HCT116 (cell line): ENCODE results near the gene KCNA2. TPM values are rescaled to one million over a fixed set of nuclear protein-coding genes. Genes with fewer than 3 reads are reported as not detected.

Source experiments
- ATAC-seq: fragments of 200-7000 bp; cut with Tn5 transposase; 2 replicates; pipeline ENCODE4 v1.9.1; 2020; ENCODE audit warnings: mild to moderate bottlenecking, moderate library complexity
- BruUV-seq: library from RNA; stranded (reverse); fragments of 400-500 nt; replicated peaks from 2 replicates; lab custom pipeline; 2021; lab: Mats Ljungman, UMichigan
- CTCF ChIA-PET: fragments of 300-600 bp; sonication (Branson Sonifier 250); formaldehyde crosslinking; loops from one replicate; lab custom pipeline; 2021; ENCODE audit warnings: antibody characterized with exemption; lab: Charles Lee
- POLR2A ChIA-PET: fragments of 300-600, 350-600 bp; sonication (Branson Sonifier 250); formaldehyde crosslinking; loops from one replicate; lab custom pipeline; 2021; ENCODE audit warnings: antibody characterized with exemption; lab: Charles Lee
- RAD21 ChIA-PET, 2 experiments: fragments of 300-600 bp; sonication (Branson Sonifier 250); formaldehyde crosslinking; loops; one replicate each; lab custom pipeline; 2023; ENCODE audit warnings: low total read pairs in 2 of 2; ENCODE audit not compliant: uncharacterized antibody in 2 of 2, unreplicated experiment in 2 of 2, low non-redundant PET in 1 of 2; lab: Charles Lee
- DNase-seq: peaks from one replicate; pipeline ENCODE4 v3.0.0-alpha.2; 2010; ENCODE audit warnings: low read depth, low spot score
- H2AFZ ChIP-seq: fragments of 200-600 bp; shearing (Covaris generic), sonication (generic); 2 replicates; pipeline ENCODE4 v1.6.1; 2017; ENCODE audit warnings: low read depth, mixed run types, mixed read lengths, antibody characterized with exemption, low read length; ENCODE audit not compliant: poor library complexity, severe bottlenecking
- H3K27ac ChIP-seq: 2 replicates; pipeline ENCODE4 v1.5.1; 2012; ENCODE audit warnings: low read depth, low read length
- H3K27me3 ChIP-seq: fragments of 200-600 bp; sonication (generic); 2 replicates; pipeline ENCODE4 v1.6.1; 2016; ENCODE audit warnings: mixed run types, low read length, mixed read lengths; ENCODE audit not compliant: insufficient read depth
- H3K36me3 ChIP-seq, 2 experiments: fragments of 200-500 bp in 1 of 2; fragments of 200-600 bp in 1 of 2; sonication (Bioruptor generic) in 1 of 2; sonication (generic) in 1 of 2; 2 replicates each; pipeline versions ENCODE4 v1.5.1 to v1.6.1; 2014 to 2016; ENCODE audit warnings: low read length in 2 of 2, inconsistent platforms in 1 of 2, mixed read lengths in 1 of 2, mixed run types in 1 of 2; ENCODE audit not compliant: insufficient read depth in 2 of 2, control insufficient read depth in 1 of 2
- H3K4me1 ChIP-seq, 2 experiments: fragments of 200-600 bp in 1 of 2; sonication (generic) in 1 of 2; 2 replicates each; pipeline versions ENCODE4 v1.5.1 to v1.6.1; 2012 to 2017; ENCODE audit warnings: low read length in 2 of 2, inconsistent platforms in 1 of 2, mild to moderate bottlenecking in 1 of 2, mixed read lengths in 1 of 2, mixed run types in 1 of 2, moderate library complexity in 1 of 2; ENCODE audit not compliant: insufficient read depth in 2 of 2, control insufficient read depth in 1 of 2
- H3K4me2 ChIP-seq: fragments of 200-600 bp; sonication (generic); 2 replicates; pipeline ENCODE4 v1.6.1; 2017; ENCODE audit warnings: mixed run types, low read length, mixed read lengths
- H3K4me3 ChIP-seq, 2 experiments: fragments of 200-600 bp in 1 of 2; sonication (generic) in 1 of 2; replicated peaks in 1 of 2; 2 replicates each; pipeline ENCODE4 v1.5.1; 2011 to 2016; ENCODE audit warnings: low read length in 2 of 2, control low read depth in 1 of 2, low read depth in 1 of 2, mild to moderate bottlenecking in 1 of 2, mixed read lengths in 1 of 2, mixed run types in 1 of 2
- H3K79me2 ChIP-seq: fragments of 200-600 bp; sonication (generic); 2 replicates; pipeline ENCODE4 v1.6.1; 2017; ENCODE audit warnings: mild to moderate bottlenecking, mixed run types, low read length, moderate library complexity, mixed read lengths; ENCODE audit not compliant: insufficient read depth
- H3K9ac ChIP-seq: fragments of 200-600 bp; sonication (generic); 2 replicates; pipeline ENCODE4 v1.6.1; 2016; ENCODE audit warnings: low read length, mixed read lengths
- H3K9me2 ChIP-seq: fragments of 200-600 bp; sonication (generic), shearing (Covaris generic); 2 replicates; pipeline ENCODE4 v1.6.1; 2017; ENCODE audit warnings: mixed run types, mild to moderate bottlenecking, moderate library complexity; ENCODE audit not compliant: insufficient read depth
- H3K9me3 ChIP-seq, 2 experiments: fragments of 200-500 bp in 1 of 2; fragments of 200-600 bp in 1 of 2; sonication (Bioruptor generic) in 1 of 2; sonication (generic) in 1 of 2; 2 replicates each; pipeline ENCODE4 v1.6.1; 2014 to 2017; ENCODE audit warnings: low read length in 2 of 2, mixed read lengths in 2 of 2, inconsistent platforms in 1 of 2, low read depth in 1 of 2, mild to moderate bottlenecking in 1 of 2, mixed run types in 1 of 2, moderate library complexity in 1 of 2; ENCODE audit not compliant: control insufficient read depth in 1 of 2, insufficient read depth in 1 of 2
- H4K20me1 ChIP-seq: fragments of 200-600 bp; sonication (generic), shearing (Covaris generic); 2 replicates; pipeline ENCODE4 v1.6.1; 2017; ENCODE audit warnings: mixed run types, mild to moderate bottlenecking, moderate library complexity; ENCODE audit not compliant: insufficient read depth
- EZH2 ChIP-seq: fragments of 200-600 bp; sonication (generic); IDR thresholded peaks from 2 replicates; pipeline ENCODE4 v1.6.1; 2017; ENCODE audit warnings: antibody characterized with exemption, mixed run types
- FOSL1 ChIP-seq: IDR thresholded peaks from 2 replicates; pipeline ENCODE4 v1.6.1; 2012; ENCODE audit warnings: low read depth
- RAD21 ChIP-seq: IDR thresholded peaks from 2 replicates; pipeline ENCODE4 v1.6.1; 2012; ENCODE audit warnings: low read depth, mild to moderate bottlenecking
- SP1 ChIP-seq: IDR thresholded peaks from 2 replicates; pipeline ENCODE4 v1.6.1; 2012; ENCODE audit warnings: low read depth
- SRF ChIP-seq: IDR thresholded peaks from 2 replicates; pipeline ENCODE4 v1.6.1; 2012; ENCODE audit warnings: low read depth
- TCF7L2 ChIP-seq: IDR thresholded peaks from 2 replicates; pipeline ENCODE4 v1.7.0; 2011; ENCODE audit warnings: borderline replicate concordance, inconsistent platforms; ENCODE audit not compliant: insufficient read depth, insufficient read length; ENCODE audit errors: extremely low read depth
- YY1 ChIP-seq: IDR thresholded peaks from 2 replicates; pipeline ENCODE4 v1.6.1; 2011; ENCODE audit warnings: low read length, low read depth, moderate library complexity, mild to moderate bottlenecking; ENCODE audit not compliant: insufficient replicate concordance; ENCODE audit errors: extremely low read depth
- ZFX ChIP-seq: fragments of 450-650 bp; IDR thresholded peaks from 2 replicates; pipeline ENCODE4 v1.6.1; 2017
- intact Hi-C: fragments of 100-400 bp; cut with micrococcal nuclease; formaldehyde crosslinking; loops from 2 replicates; pipeline ENCODE4 v1.10.0; 2022
- total RNA-seq: library from RNA; stranded (reverse); gene quantifications from one replicate; pipeline ENCODE4 v1.2.1, GENCODE V29; 2021; ENCODE audit not compliant: unreplicated experiment
- TF ChIP-seq, protein P1 (sequence below): IDR thresholded peaks from 2 replicates; pipeline ENCODE4 v1.6.1; 2011; ENCODE audit warnings: mild to moderate bottlenecking, low read length, moderate library complexity; ENCODE audit not compliant: insufficient replicate concordance; ENCODE audit errors: extremely low read depth
- TF ChIP-seq, protein P2 (sequence below): IDR thresholded peaks from 2 replicates; pipeline ENCODE4 v1.6.1; 2012
- TF ChIP-seq, protein P3 (sequence below): IDR thresholded peaks from 2 replicates; pipeline ENCODE4 v1.6.1; 2012
- TF ChIP-seq, protein P4 (sequence below): IDR thresholded peaks from 2 replicates; pipeline ENCODE4 v1.6.1; 2012; ENCODE audit warnings: low read depth

The KCNA2 gene
- total RNA-seq, 1 experiment from 2014 or later = not detected

DNA sequence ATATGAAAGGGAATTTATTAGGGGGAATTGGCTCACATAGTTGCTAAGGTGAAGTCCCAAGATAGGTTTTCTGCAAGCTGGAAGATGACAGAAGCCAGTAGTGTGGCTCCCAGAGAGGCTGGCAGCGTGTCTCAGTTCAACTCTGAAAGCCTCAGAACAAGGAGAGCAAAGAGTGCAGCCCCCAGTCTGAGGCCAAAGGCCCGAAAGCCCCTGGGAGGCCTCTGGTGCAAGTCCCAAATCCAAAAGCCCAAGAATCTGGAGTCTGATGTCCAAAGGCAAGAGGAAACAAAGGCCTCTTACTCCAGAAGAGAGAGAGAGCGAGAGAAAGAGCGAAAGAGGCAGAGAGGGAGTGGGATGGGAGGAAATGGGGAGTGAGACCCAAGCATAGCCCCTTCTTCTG lies 18.3 kb downstream of the KCNA2 start:
- intact Hi-C loops = no loop called here
- Histone ChIP-seq H3K36me3 (no peaks in the 10 kb centered on the region), H3K27ac (no peak overlapping the region), H3K9me2 (no peaks in the 10 kb centered on the region), H3K4me2 (no peak overlapping the region), H3K79me2 (no peaks in the 10 kb centered on the region), H3K27me3 (peaks cover 53% of the 10 kb centered on the region), H2AFZ (no peak overlapping the region), H3K4me1 (no peaks in the 10 kb centered on the region), H3K9me3 (no peaks in the 10 kb centered on the region), H3K9ac (no peak overlapping the region), H3K4me3 (no peak overlapping the region), H4K20me1 (no peaks in the 10 kb centered on the region)
- POLR2A ChIA-PET = no interaction called here
- TF ChIP-seq, protein P1, sequence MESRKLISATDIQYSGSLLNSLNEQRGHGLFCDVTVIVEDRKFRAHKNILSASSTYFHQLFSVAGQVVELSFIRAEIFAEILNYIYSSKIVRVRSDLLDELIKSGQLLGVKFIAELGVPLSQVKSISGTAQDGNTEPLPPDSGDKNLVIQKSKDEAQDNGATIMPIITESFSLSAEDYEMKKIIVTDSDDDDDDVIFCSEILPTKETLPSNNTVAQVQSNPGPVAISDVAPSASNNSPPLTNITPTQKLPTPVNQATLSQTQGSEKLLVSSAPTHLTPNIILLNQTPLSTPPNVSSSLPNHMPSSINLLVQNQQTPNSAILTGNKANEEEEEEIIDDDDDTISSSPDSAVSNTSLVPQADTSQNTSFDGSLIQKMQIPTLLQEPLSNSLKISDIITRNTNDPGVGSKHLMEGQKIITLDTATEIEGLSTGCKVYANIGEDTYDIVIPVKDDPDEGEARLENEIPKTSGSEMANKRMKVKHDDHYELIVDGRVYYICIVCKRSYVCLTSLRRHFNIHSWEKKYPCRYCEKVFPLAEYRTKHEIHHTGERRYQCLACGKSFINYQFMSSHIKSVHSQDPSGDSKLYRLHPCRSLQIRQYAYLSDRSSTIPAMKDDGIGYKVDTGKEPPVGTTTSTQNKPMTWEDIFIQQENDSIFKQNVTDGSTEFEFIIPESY = no peak
- no peak for TF ChIP-seq ZFX
- ATAC-seq = no peak
- CTCF ChIA-PET = no interaction called here
- no TSS peak for BruUV-seq
- RAD21 ChIA-PET = no interaction called here
- no peak for DNase-seq

DNA sequence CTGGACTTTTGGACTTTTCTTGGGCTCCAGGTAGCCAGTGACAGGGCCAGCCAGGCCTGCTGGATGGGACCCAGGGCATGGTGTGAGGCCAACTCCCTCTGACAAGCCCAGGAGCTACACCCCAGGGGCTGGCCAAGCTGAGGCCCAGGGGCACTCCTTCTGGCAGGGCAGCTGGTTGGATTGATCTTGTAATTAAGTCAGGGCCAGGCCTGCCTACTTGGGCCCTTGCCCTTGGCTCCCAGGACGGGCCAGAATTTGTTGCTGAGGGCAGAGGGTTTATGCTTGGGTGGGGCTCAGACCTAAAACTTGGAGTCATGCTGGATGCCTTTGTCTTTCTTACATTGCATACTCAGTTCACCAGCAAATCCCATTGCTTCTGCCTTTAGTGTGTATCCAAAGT lies 20.7 kb downstream of the KCNA2 start:
- CTCF ChIA-PET = no interaction called here
- POLR2A ChIA-PET = no interaction called here
- intact Hi-C loops = no loop called here
- TF ChIP-seq, protein P2, sequence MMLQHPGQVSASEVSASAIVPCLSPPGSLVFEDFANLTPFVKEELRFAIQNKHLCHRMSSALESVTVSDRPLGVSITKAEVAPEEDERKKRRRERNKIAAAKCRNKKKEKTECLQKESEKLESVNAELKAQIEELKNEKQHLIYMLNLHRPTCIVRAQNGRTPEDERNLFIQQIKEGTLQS = no peak
- TF ChIP-seq SRF = no peak
- TF ChIP-seq SP1 = no peak
- TF ChIP-seq, protein P3, sequence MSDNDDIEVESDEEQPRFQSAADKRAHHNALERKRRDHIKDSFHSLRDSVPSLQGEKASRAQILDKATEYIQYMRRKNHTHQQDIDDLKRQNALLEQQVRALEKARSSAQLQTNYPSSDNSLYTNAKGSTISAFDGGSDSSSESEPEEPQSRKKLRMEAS = no peak
- TF ChIP-seq RAD21 = no peak
- TF ChIP-seq YY1 = no peak
- TF ChIP-seq TCF7L2 = no peak
- no peak for TF ChIP-seq EZH2
- no peak for TF ChIP-seq FOSL1
- TF ChIP-seq, protein P4, sequence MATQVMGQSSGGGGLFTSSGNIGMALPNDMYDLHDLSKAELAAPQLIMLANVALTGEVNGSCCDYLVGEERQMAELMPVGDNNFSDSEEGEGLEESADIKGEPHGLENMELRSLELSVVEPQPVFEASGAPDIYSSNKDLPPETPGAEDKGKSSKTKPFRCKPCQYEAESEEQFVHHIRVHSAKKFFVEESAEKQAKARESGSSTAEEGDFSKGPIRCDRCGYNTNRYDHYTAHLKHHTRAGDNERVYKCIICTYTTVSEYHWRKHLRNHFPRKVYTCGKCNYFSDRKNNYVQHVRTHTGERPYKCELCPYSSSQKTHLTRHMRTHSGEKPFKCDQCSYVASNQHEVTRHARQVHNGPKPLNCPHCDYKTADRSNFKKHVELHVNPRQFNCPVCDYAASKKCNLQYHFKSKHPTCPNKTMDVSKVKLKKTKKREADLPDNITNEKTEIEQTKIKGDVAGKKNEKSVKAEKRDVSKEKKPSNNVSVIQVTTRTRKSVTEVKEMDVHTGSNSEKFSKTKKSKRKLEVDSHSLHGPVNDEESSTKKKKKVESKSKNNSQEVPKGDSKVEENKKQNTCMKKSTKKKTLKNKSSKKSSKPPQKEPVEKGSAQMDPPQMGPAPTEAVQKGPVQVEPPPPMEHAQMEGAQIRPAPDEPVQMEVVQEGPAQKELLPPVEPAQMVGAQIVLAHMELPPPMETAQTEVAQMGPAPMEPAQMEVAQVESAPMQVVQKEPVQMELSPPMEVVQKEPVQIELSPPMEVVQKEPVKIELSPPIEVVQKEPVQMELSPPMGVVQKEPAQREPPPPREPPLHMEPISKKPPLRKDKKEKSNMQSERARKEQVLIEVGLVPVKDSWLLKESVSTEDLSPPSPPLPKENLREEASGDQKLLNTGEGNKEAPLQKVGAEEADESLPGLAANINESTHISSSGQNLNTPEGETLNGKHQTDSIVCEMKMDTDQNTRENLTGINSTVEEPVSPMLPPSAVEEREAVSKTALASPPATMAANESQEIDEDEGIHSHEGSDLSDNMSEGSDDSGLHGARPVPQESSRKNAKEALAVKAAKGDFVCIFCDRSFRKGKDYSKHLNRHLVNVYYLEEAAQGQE = no peak

More for the DNA sequence above, 20.7 kb downstream of the KCNA2 start:
- BruUV-seq = no TSS peak
- no peak overlapping the region for H3K27ac ChIP-seq
- H3K36me3 ChIP-seq = no peaks in the 10 kb centered on the region
- H3K9ac ChIP-seq = no peak overlapping the region
- peaks cover 39% of the 10 kb centered on the region for H3K27me3 ChIP-seq
- no peaks in the 10 kb centered on the region for H3K9me2 ChIP-seq
- RAD21 ChIA-PET = no interaction called here
- DNase-seq (no peak), ATAC-seq (no peak)
- no peaks in the 10 kb centered on the region for H3K79me2 ChIP-seq
- no peaks in the 10 kb centered on the region for H3K4me1 ChIP-seq
- H3K4me3 ChIP-seq = no peak overlapping the region
- H4K20me1 ChIP-seq = no peaks in the 10 kb centered on the region
- H3K9me3 ChIP-seq = no peaks in the 10 kb centered on the region
- H2AFZ ChIP-seq = no peak overlapping the region
- H3K4me2 ChIP-seq = no peak overlapping the region
